ENCODE results near the gene FHL5.
"Not testable (repeated sequence)": the region's sequence is repeated elsewhere in the genome, so short reads cannot be mapped to it uniquely, and the experiment has no call there.

Gene FHL5

GRCh38 chr6:96631248-96631647 is 68.3 kb downstream of the FHL5 start:
- Mint-ChIP-seq H3K27ac (no peak overlapping the region), H3K9me3 (ENCODE audit: low read depth) (no peaks in the 10 kb centered on the region), H3K36me3 (no peaks in the 10 kb centered on the region), H3K27me3 (peaks cover 9% of the 10 kb centered on the region), H3K4me1 (ENCODE audit: low read depth) (no peaks in the 10 kb centered on the region), H3K4me3 (no peak overlapping the region)

- H3K4me3 Mint-ChIP-seq; H3K4me1 Mint-ChIP-seq (ENCODE audit: low read depth); H3K9me3 Mint-ChIP-seq (ENCODE audit: low read depth); H3K36me3 Mint-ChIP-seq; H3K27ac Mint-ChIP-seq: not testable (repeated sequence)
- H3K27me3 Mint-ChIP-seq: peaks cover 21% of the 10 kb centered on the region
These were observed 75.1 kb downstream of the FHL5 start for GRCh38 chr6:96637979-96638378.

- Mint-ChIP-seq H3K36me3 (no peaks in the 10 kb centered on the region), H3K9me3 (ENCODE audit: low read depth) (no peaks in the 10 kb centered on the region), H3K4me1 (ENCODE audit: low read depth) (no peaks in the 10 kb centered on the region), H3K4me3 (no peak overlapping the region), H3K27ac (no peak overlapping the region), H3K27me3 (peaks cover 7% of the 10 kb centered on the region)
These were observed 82.2 kb downstream of the FHL5 start for GRCh38 chr6:96645106-96645505.

GRCh38 chr6:96649926-96650325 is 87.0 kb downstream of the FHL5 start:
- Mint-ChIP-seq H3K27me3 (peaks cover 17% of the 10 kb centered on the region), H3K9me3 (ENCODE audit: low read depth) (no peaks in the 10 kb centered on the region), H3K36me3 (no peaks in the 10 kb centered on the region), H3K27ac (no peak overlapping the region), H3K4me3 (no peak overlapping the region), H3K4me1 (ENCODE audit: low read depth) (peaks cover 4% of the 10 kb centered on the region)

GRCh38 chr6:96651816-96652215 is 88.9 kb downstream of the FHL5 start:
- Mint-ChIP-seq H3K4me1 (ENCODE audit: low read depth) (peaks cover 4% of the 10 kb centered on the region), H3K36me3 (no peaks in the 10 kb centered on the region), H3K9me3 (ENCODE audit: low read depth) (no peaks in the 10 kb centered on the region), H3K27ac (no peak overlapping the region), H3K27me3 (peaks cover 17% of the 10 kb centered on the region), H3K4me3 (no peak overlapping the region)

GRCh38 chr6:96652552-96652951 is 89.6 kb downstream of the FHL5 start:
- no peaks in the 10 kb centered on the region for H3K36me3 Mint-ChIP-seq
- no peak overlapping the region for H3K27ac Mint-ChIP-seq
- H3K4me3 Mint-ChIP-seq: no peak overlapping the region
- H3K9me3 Mint-ChIP-seq (ENCODE audit: low read depth): no peaks in the 10 kb centered on the region
- peaks cover 4% of the 10 kb centered on the region for H3K4me1 Mint-ChIP-seq (ENCODE audit: low read depth)
- H3K27me3 Mint-ChIP-seq: peaks cover 21% of the 10 kb centered on the region

GRCh38 chr6:96653181-96653580 is 90.3 kb downstream of the FHL5 start:
- Mint-ChIP-seq H3K36me3 (no peaks in the 10 kb centered on the region), H3K4me3 (no peak overlapping the region), H3K27ac (no peak overlapping the region), H3K4me1 (ENCODE audit: low read depth) (peaks cover 4% of the 10 kb centered on the region), H3K27me3 (peaks cover 23% of the 10 kb centered on the region), H3K9me3 (ENCODE audit: low read depth) (no peaks in the 10 kb centered on the region)

- Mint-ChIP-seq H3K4me1 (ENCODE audit: low read depth) (peaks cover 4% of the 10 kb centered on the region), H3K27me3 (peaks cover 18% of the 10 kb centered on the region), H3K36me3 (no peaks in the 10 kb centered on the region), H3K9me3 (ENCODE audit: low read depth) (no peaks in the 10 kb centered on the region), H3K4me3 (no peak overlapping the region), H3K27ac (no peak overlapping the region)
These were observed 93.6 kb downstream of the FHL5 start for GRCh38 chr6:96656567-96656966.

GRCh38 chr6:96657344-96657743 is 94.4 kb downstream of the FHL5 start:
- Mint-ChIP-seq H3K27ac (no peak overlapping the region), H3K4me3 (no peak overlapping the region), H3K36me3 (no peaks in the 10 kb centered on the region), H3K4me1 (ENCODE audit: low read depth) (no peaks in the 10 kb centered on the region), H3K9me3 (ENCODE audit: low read depth) (no peaks in the 10 kb centered on the region), H3K27me3 (peaks cover 15% of the 10 kb centered on the region)

- peaks cover 10% of the 10 kb centered on the region for H3K27me3 Mint-ChIP-seq
- no peaks in the 10 kb centered on the region for H3K4me1 Mint-ChIP-seq (ENCODE audit: low read depth)
- H3K36me3 Mint-ChIP-seq: no peaks in the 10 kb centered on the region
- no peak overlapping the region for H3K4me3 Mint-ChIP-seq
- no peak overlapping the region for H3K27ac Mint-ChIP-seq
- no peaks in the 10 kb centered on the region for H3K9me3 Mint-ChIP-seq (ENCODE audit: low read depth)
These were observed 96.3 kb downstream of the FHL5 start for GRCh38 chr6:96659084-96659845.
